Measurements from ENCODE around the gene CCDC157.
A peak's percentile ranks its signal among the peaks of the same experiment; 100 is the strongest.

Gene CCDC157

DNA sequence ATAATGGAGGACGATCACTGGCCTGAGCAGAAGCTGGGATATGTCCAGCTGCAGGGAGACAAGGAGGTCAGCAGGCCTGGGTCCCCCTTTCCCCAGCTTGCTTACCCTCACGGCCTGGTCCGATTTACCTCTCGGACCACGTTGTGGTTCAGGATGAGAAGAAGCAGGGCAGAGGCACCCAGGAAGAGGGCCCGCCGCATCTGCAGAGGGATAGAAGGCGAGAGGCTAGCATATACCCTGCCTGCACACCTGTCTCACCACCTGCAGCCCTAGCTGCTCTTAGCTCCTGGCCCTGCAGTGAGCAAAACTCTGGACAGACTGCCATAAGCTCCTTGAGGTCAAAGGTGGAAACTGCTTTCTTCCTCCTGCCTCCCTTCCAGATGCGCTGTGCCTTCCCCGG lies 29.1 kb downstream of the CCDC157 start:
- TF ChIP-seq, protein P1, sequence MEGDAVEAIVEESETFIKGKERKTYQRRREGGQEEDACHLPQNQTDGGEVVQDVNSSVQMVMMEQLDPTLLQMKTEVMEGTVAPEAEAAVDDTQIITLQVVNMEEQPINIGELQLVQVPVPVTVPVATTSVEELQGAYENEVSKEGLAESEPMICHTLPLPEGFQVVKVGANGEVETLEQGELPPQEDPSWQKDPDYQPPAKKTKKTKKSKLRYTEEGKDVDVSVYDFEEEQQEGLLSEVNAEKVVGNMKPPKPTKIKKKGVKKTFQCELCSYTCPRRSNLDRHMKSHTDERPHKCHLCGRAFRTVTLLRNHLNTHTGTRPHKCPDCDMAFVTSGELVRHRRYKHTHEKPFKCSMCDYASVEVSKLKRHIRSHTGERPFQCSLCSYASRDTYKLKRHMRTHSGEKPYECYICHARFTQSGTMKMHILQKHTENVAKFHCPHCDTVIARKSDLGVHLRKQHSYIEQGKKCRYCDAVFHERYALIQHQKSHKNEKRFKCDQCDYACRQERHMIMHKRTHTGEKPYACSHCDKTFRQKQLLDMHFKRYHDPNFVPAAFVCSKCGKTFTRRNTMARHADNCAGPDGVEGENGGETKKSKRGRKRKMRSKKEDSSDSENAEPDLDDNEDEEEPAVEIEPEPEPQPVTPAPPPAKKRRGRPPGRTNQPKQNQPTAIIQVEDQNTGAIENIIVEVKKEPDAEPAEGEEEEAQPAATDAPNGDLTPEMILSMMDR (IDR thresholded peaks at IDR 0.05; ENCODE audit: low read length, missing control alignments) = no peak
- no peak for DNase-seq (ENCODE audit: low read depth)
- H3K4me3 ChIP-seq (replicated peaks; ENCODE audit: low read depth, low read length) = peak overlapping the region; percentile 57

GRCh38 chr22:30386608-30386959 lies 29.8 kb downstream of the CCDC157 start:
- TF ChIP-seq, protein P1 (IDR thresholded peaks at IDR 0.05; ENCODE audit: low read length, missing control alignments) = no peak
- DNase-seq (ENCODE audit: low read depth) = no peak
- H3K4me3 ChIP-seq (replicated peaks; ENCODE audit: low read depth, low read length) = peak overlapping the region; percentile 57

DNA sequence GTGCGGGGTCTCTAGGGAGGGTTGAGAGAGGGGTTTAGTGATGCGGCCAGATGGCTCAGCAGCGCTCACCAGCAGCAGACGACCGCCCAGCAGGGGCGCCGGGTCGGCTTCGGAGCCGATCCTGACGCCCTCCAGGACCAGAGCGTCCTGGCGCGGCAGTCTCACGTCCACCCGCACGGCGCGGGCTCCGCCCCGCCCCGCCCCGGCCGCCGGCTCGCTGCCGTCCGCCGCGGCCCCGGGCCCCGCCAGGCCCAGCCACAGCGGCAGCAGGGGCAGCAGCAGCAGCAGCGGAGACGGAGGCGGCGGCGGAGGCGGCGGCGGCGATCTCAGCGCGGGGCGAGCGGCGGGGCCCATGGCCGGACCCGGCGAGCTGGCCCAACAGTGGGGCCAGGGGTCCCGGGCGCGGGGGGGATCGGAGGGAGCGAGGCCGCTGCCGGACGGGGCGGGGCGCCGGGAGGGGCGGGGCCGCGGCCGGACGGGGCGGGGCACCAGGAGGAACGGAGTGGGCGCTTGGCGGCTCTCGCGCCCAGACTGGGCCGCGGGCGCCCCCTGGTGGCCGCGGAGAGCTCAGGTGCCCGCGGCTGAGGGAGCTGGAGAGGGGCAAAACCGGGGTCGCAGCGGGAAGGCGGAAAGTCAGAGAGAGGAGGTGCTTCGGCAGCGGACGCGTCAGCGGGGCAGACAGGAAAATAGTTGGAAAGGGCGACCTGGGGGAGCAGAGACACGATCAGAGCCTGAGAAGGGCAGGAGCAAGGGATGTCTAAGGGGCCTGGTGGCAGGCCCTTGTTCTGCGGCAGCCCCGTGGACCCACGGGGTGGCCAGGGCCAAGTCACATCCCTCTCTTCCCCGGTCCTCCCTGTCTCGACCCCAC lies 30.4 kb downstream of the CCDC157 start, which contains the start of gene RNF215:
Gene RNF215, minus strand, starts transcription at position 452 of the 868 bp plus-strand sequence. Its CDS starts 98 bp downstream, at position 354.
- TF ChIP-seq, protein P1 (IDR thresholded peaks at IDR 0.05; ENCODE audit: low read length, missing control alignments) = peak; percentile 53
- H3K4me3 ChIP-seq (replicated peaks; ENCODE audit: low read depth, low read length) = peak within 1 kb of the TSS; percentile 57
- peak; percentile 77 for DNase-seq (ENCODE audit: low read depth)

- H3K4me3 ChIP-seq (replicated peaks; ENCODE audit: low read depth, low read length) = no peak overlapping the region
- TF ChIP-seq, protein P1 (IDR thresholded peaks at IDR 0.05; ENCODE audit: low read length, missing control alignments) = peak; percentile 72
- DNase-seq (ENCODE audit: low read depth) = peak; percentile 80
These were observed 34.3 kb downstream of the CCDC157 start for GRCh38 chr22:30390974-30391691.

DNA sequence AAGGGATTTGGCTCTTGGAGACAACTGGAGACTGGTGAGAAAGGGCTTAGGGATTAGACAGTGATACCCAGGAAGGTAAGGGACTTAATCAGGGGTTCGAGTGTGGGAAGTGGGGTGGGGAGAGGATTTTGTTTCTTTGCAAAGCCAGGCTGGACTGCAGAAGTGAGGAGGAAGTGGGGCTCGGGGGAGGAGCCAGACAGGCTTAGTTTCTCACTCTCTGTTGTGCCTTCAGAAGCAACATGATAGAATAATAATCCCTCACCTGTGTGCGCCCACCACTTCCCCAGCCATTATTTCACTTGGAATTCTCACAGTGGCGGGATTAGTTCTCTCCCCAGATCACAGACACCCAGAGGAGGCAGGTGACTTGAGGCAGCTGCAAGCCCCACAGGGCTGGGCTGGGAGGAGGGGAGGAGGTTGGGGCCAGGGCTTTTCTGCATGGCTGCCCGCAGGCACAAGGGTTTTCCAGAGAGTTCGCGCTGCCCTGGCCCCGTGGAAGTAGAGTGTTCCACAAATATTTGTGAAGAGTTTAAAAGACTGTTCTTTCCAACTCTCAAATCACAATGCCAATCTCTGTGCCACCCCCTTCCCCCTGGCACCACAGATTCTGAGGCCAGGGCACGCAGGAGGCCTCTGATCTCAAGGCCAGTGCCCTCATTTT lies 36.0 kb downstream of the CCDC157 start:
- DNase-seq (ENCODE audit: low read depth) = no peak

GRCh38 chr22:30393322-30393680 lies 36.5 kb downstream of the CCDC157 start:
- H3K4me3 ChIP-seq (replicated peaks; ENCODE audit: low read depth, low read length) = no peak overlapping the region
- TF ChIP-seq, protein P1 (IDR thresholded peaks at IDR 0.05; ENCODE audit: low read length, missing control alignments) = no peak
- DNase-seq (ENCODE audit: low read depth) = no peak

More for the DNA sequence above, 36.0 kb downstream of the CCDC157 start:
- H3K4me3 ChIP-seq (replicated peaks; ENCODE audit: low read depth, low read length) = no peak overlapping the region
- TF ChIP-seq, protein P1 (IDR thresholded peaks at IDR 0.05; ENCODE audit: low read length, missing control alignments) = no peak

Data from fibroblast of pulmonary artery (primary cell).